ENCODE measurements around the gene RELA. TPM values are rescaled to one million over a fixed set of nuclear protein-coding genes. Genes with fewer than 3 reads are reported as not detected.
A peak's percentile ranks its signal among the peaks of the same experiment; 100 is the strongest.

The RELA gene
- total and polyA plus RNA-seq, 2 of the 13 experiments (the other 11 are each of a cell fraction or from before 2014, with no cell fraction given), result 21.4 to 40.5 TPM

- BruUV-seq (replicated peaks), result no TSS peak
- Histone ChIP-seq H3K27ac (ENCODE audit: extremely low read length, insufficient read depth, low read length) (no peak overlapping the region), H3K79me2 (ENCODE audit: insufficient read depth, low read length) (no peaks in the 10 kb centered on the region), H3K27me3 (ENCODE audit: control insufficient read depth in 1 of 2, insufficient read depth in 2 of 2, low read length in 2 of 2) (no peaks in the 10 kb centered on the region), H3K4me1 (ENCODE audit: insufficient read depth, low read length) (peaks cover 44% of the 10 kb centered on the region), H4K20me1 (ENCODE audit: insufficient read depth, low read length) (no peaks in the 10 kb centered on the region), H3K9ac (ENCODE audit: insufficient read depth, low read depth, low read length) (no peak overlapping the region), H3K4me2 (ENCODE audit: low read depth, low read length) (no peak overlapping the region), H3K4me3 (replicated peaks in 1 of 3; ENCODE audit: insufficient read depth in 1 of 3, low read depth in 2 of 3, low read length in 3 of 3) (no peak overlapping the region), H3K9me3 (ENCODE audit: low read length) (no peaks in the 10 kb centered on the region), H2AFZ (ENCODE audit: low read length) (no peak overlapping the region), H3K36me3 (replicated peaks in 1 of 2; ENCODE audit: control insufficient read depth in 1 of 2, insufficient read depth in 2 of 2, low read length in 2 of 2) (peaks cover 1 to 7% of the 10 kb centered on the region in 2 experiments; a peak in 1 of 5 replicates)
- CTCF ChIA-PET (ENCODE audit: low intra/inter-chr PET ratio, low total read pairs), result no interaction called here
- ATAC-seq (no peak), FAIRE-seq (no peak), DNase-seq (ENCODE audit: low spot score) (no peak)
- intact Hi-C loops (cut with micrococcal nuclease; ENCODE audit: unreplicated experiment), result no loop called here
- POLR2A ChIA-PET, result interaction anchor here (0.9 to 2.8 kb wide), 4 partner anchors 11 to 25 kb away, joined by 3 to 19 read pairs (median 4); no protein-coding TSS in a partner anchor
- TF ChIP-seq ZNF337 (CRISPR knock-in tag; IDR thresholded peaks at IDR 0.05; ENCODE audit: borderline replicate concordance, low read depth) (no peak), ZKSCAN1 (IDR thresholded peaks at IDR 0.05; ENCODE audit: low read length) (peak; percentile 57; the same call in 1 of the 2 replicates), ZXDC (CRISPR knock-in tag; IDR thresholded peaks at IDR 0.05) (no peak), ZMAT5 (CRISPR knock-in tag; IDR thresholded peaks at IDR 0.05; ENCODE audit: borderline replicate concordance, low read depth) (no peak)
- 96% methylated on average over 5 of the region's 16 CpGs for WGBS (ENCODE audit: low lambda C conversion rate)
- in situ Hi-C loops (cut with HindIII; ENCODE audit: extremely low pct_ligation_motif_present, low pct_unique_long_range_greater_than_20kb), result no loop called here
Measured at GRCh38 chr11:65641297-65642013, 21.3 kb downstream of the RELA start.

Measured in HepG2 (cell line).